HEK293T (cell line): Measurements from ENCODE around the gene PRRT4.

Experiments
- CTCF ChIA-PET: fragments of 350-600 bp; formaldehyde crosslinking; extraction: SDS; loops from one replicate; lab custom pipeline; 2021; ENCODE audit warnings: antibody characterized with exemption, inconsistent platforms; lab: Yijun Ruan, JAX
- POLR2A ChIA-PET: fragments of 350-600 bp; formaldehyde crosslinking; extraction: SDS; loops from one replicate; lab custom pipeline; 2020; ENCODE audit warnings: antibody characterized with exemption, inconsistent platforms; lab: Yijun Ruan, JAX
- DNase-seq: peaks from one replicate; pipeline ENCODE4 v3.0.0; 2012; ENCODE audit warnings: mixed read lengths; ENCODE audit errors: extremely low spot score
- ARNT ChIP-seq: fragments of 450-650 bp; IDR thresholded peaks from 2 replicates; pipeline ENCODE4 v1.6.1; 2017; ENCODE audit warnings: mild to moderate bottlenecking
- BHLHE40 ChIP-seq: fragments of 450-650 bp; IDR thresholded peaks from 2 replicates; pipeline ENCODE4 v1.6.1; 2016; ENCODE audit warnings: mild to moderate bottlenecking, moderate library complexity, borderline replicate concordance
- CTBP1 ChIP-seq: fragments of 450-650 bp; IDR thresholded peaks from 2 replicates; pipeline ENCODE4 v1.6.1; 2016; ENCODE audit warnings: borderline replicate concordance
- ELF4 ChIP-seq: fragments of 450-650 bp; IDR thresholded peaks from 2 replicates; pipeline ENCODE4 v1.6.1; 2017; ENCODE audit warnings: antibody characterized with exemption
- FOXA1 ChIP-seq: fragments of 450-650 bp; IDR thresholded peaks from 2 replicates; pipeline ENCODE4 v1.6.1; 2016; ENCODE audit warnings: mild to moderate bottlenecking
- FOXK2 ChIP-seq: fragments of 450-650 bp; IDR thresholded peaks from 2 replicates; pipeline ENCODE4 v1.6.1; 2016; ENCODE audit warnings: mild to moderate bottlenecking
- FOXM1 ChIP-seq: fragments of 450-650 bp; IDR thresholded peaks from 2 replicates; pipeline ENCODE4 v1.6.1; 2017; ENCODE audit warnings: mild to moderate bottlenecking, borderline replicate concordance
- HDGF ChIP-seq: fragments of 450-650 bp; IDR thresholded peaks from 2 replicates; pipeline ENCODE4 v1.6.1; 2017; ENCODE audit warnings: antibody characterized with exemption, borderline replicate concordance
- L3MBTL2 ChIP-seq: fragments of 450-650 bp; conservative IDR thresholded peaks from 2 replicates; pipeline ENCODE4 v1.6.1; 2016; ENCODE audit warnings: mild to moderate bottlenecking
- LEF1 ChIP-seq: fragments of 450-650 bp; IDR thresholded peaks from 2 replicates; pipeline ENCODE4 v1.6.1; 2017; ENCODE audit warnings: mild to moderate bottlenecking, borderline replicate concordance
- NFRKB ChIP-seq: fragments of 450-650 bp; IDR thresholded peaks from 2 replicates; pipeline ENCODE4 v1.6.1; 2016; ENCODE audit warnings: mild to moderate bottlenecking, moderate library complexity
- SP1 ChIP-seq: fragments of 450-650 bp; IDR thresholded peaks from 2 replicates; pipeline ENCODE4 v1.6.1; 2017
- SUZ12 ChIP-seq: fragments of 450-650 bp; IDR thresholded peaks from 2 replicates; pipeline ENCODE4 v1.6.1; 2016; ENCODE audit warnings: mild to moderate bottlenecking
- TARDBP ChIP-seq: fragments of 450-650 bp; IDR thresholded peaks from 2 replicates; pipeline ENCODE4 v1.6.1; 2016
- ZNF384 ChIP-seq: fragments of 450-650 bp; IDR thresholded peaks from 2 replicates; pipeline ENCODE4 v1.6.1; 2016
- TF ChIP-seq, protein P1 (sequence below): fragments of 450-650 bp; IDR thresholded peaks from 2 replicates; pipeline ENCODE4 v1.6.1; 2016

PRRT4 gene

DNA sequence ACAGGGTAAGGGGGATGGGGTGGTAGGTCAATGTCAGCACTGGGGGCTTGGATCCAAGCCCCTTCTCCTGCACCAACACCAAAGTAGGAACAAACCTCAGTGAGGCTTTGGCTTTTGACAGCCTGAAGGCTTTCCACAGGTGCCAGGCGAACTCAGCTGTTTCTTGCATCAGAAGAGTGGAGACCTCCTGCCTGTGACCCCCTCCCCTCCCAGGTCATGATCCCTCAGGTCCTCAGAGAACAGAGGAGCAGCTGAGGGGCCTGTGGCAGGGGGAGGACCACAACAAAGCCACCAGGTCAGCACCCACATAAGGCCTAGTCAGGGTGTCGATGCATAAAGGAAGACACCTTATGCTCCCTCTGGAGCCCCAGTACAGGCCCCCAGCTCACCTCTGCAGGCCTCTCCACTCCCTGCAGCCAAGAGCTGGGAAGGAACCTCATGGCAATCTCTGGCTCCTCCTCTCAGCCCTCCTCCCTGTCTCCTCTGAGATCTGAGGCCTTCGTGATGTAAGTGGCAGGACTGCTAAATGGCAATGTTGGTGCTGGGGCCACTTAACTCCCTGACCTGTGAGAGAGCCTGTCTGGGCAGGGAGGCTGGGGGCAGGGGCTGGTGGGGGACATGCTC, 19.1 kb upstream of the PRRT4 start:
- ChIA-PET POLR2A (interaction anchor here (1.1 to 1.3 kb wide), 2 partner anchors 36 to 96 kb away, joined by 3 to 8 read pairs; partner anchors contain the start of genes METTL2B and RBM28), CTCF (interaction anchor here (0.7 to 3.7 kb wide), 23 partner anchors 8 to 233 kb away, joined by 3 to 36 read pairs (median 5); partner anchors contain the start of genes HILPDA and RBM28)
- DNase-seq: no peak
- TF ChIP-seq ELF4: no peak
- TF ChIP-seq SUZ12: no peak
- TF ChIP-seq ZNF384: no peak
- TF ChIP-seq NFRKB: no peak
- TF ChIP-seq FOXM1: no peak
- TF ChIP-seq BHLHE40: no peak
- no peak for TF ChIP-seq FOXK2
- no peak for TF ChIP-seq LEF1
- TF ChIP-seq FOXA1: no peak
- TF ChIP-seq HDGF: no peak
- TF ChIP-seq TARDBP: no peak
- no peak for TF ChIP-seq SP1
- no peak for TF ChIP-seq ARNT
- TF ChIP-seq CTBP1: no peak
- TF ChIP-seq, protein P1, sequence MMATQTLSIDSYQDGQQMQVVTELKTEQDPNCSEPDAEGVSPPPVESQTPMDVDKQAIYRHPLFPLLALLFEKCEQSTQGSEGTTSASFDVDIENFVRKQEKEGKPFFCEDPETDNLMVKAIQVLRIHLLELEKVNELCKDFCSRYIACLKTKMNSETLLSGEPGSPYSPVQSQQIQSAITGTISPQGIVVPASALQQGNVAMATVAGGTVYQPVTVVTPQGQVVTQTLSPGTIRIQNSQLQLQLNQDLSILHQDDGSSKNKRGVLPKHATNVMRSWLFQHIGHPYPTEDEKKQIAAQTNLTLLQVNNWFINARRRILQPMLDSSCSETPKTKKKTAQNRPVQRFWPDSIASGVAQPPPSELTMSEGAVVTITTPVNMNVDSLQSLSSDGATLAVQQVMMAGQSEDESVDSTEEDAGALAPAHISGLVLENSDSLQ: no peak
- no peak for TF ChIP-seq L3MBTL2

DNA sequence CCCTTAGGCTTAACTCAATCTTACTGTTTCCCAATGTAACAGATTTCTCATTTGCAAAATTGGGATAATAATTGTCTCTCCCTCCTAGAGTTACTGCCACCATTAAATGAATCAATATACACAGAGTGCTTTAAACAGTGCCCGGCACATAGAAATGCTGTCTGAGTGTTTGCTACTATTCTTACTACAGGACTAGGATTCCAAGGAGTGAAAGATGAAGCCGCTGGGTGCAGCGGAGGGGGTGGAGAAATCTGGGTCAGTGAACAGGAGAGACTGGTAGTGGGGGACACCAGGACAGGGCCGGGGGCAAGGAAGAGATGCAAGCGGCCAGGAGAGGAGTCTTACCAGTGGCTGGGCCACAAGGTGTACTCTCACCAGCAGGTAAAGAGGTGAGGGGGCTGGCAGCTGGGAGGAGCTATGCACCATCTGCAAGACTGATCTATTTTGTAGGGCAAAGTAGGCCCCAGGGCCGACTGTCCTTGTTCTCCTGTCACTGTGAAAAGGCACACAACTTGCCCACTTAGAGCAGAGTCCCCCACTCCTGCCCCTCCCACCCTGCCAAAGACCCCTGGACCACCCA, 18.5 kb upstream of the PRRT4 start:
- no peak for DNase-seq
- POLR2A ChIA-PET: no interaction called here
- CTCF ChIA-PET: interaction anchor here (0.8 to 3.7 kb wide), 13 partner anchors 10 to 74 kb away, joined by 3 to 36 read pairs (median 6); partner anchors contain the start of gene RBM28
- no peak for TF ChIP-seq ZNF384
- TF ChIP-seq HDGF: no peak
- no peak for TF ChIP-seq FOXM1
- TF ChIP-seq NFRKB: no peak
- no peak for TF ChIP-seq FOXK2
- no peak for TF ChIP-seq TARDBP
- TF ChIP-seq FOXA1: no peak
- TF ChIP-seq, protein P1: no peak
- no peak for TF ChIP-seq ELF4
- no peak for TF ChIP-seq CTBP1
- TF ChIP-seq SP1: no peak
- TF ChIP-seq BHLHE40: no peak
- no peak for TF ChIP-seq L3MBTL2
- no peak for TF ChIP-seq LEF1

DNA sequence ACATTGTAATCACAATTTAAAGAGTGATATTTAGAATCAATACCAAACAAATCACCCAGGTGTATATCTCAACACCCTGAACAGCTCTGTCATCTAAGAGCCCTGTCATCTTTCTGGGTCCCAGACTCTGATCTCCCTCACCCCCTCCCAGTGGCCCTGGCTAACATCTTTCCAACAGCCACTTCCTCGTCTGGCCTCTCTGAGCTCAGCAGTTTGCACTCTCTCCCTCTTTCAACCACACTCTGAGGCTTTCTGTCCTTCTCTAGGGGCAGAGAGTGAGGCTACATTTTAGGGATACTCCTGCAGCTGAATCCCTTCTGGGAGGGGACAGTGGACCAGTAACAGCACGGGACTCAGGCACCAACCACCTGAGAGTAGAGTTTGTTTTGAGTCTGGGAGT, 17.1 kb upstream of the PRRT4 start:
- no peak for DNase-seq
- CTCF ChIA-PET: interaction anchor here (0.5 to 1.6 kb wide), 6 partner anchors 10 to 35 kb away, joined by 3 to 7 read pairs (median 4); partner anchors contain the start of gene RBM28
- TF ChIP-seq, protein P1: no peak
- TF ChIP-seq SP1: no peak
- no peak for TF ChIP-seq FOXA1
- no peak for TF ChIP-seq TARDBP
- TF ChIP-seq CTBP1: no peak
- TF ChIP-seq L3MBTL2: no peak
- no peak for TF ChIP-seq BHLHE40
- no peak for TF ChIP-seq FOXK2
- TF ChIP-seq LEF1: no peak
- POLR2A ChIA-PET: no interaction called here

DNA sequence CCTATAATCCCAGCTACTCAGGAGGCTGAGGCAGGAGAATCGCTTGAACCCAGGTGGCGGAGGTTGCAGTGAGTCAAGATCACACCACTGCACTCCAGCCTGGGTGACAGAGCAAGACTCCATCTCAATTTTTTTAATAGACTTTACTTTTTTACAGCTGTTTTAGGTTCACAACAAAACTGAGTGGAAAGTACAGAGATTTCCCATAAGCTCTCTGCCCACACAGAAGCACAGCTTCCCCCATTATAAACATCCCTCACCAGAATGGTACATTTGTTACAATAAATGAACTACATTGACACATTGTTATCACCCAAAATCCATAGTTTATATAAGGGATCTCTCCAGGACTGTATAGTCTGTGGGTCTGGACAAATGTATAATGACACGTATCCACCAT, 14.6 kb upstream of the PRRT4 start:
- ChIA-PET CTCF (no interaction called here), POLR2A (no interaction called here)
- DNase-seq: no peak
- no peak for TF ChIP-seq FOXK2
- no peak for TF ChIP-seq HDGF
- no peak for TF ChIP-seq CTBP1
- no peak for TF ChIP-seq ZNF384
- TF ChIP-seq LEF1: no peak
- TF ChIP-seq TARDBP: no peak
- TF ChIP-seq FOXA1: no peak
- no peak for TF ChIP-seq FOXM1
- no peak for TF ChIP-seq SP1
- TF ChIP-seq NFRKB: no peak
- TF ChIP-seq, protein P1: no peak
- TF ChIP-seq SUZ12: no peak
- no peak for TF ChIP-seq ELF4
- no peak for TF ChIP-seq L3MBTL2
- no peak for TF ChIP-seq BHLHE40

- no peak for DNase-seq
- no peak for TF ChIP-seq SUZ12
- no peak for TF ChIP-seq FOXK2
- no peak for TF ChIP-seq FOXM1
- no peak for TF ChIP-seq L3MBTL2
- no peak for TF ChIP-seq ARNT
- no peak for TF ChIP-seq BHLHE40
- no peak for TF ChIP-seq TARDBP
- TF ChIP-seq ZNF384: no peak
- no peak for TF ChIP-seq FOXA1
- TF ChIP-seq NFRKB: no peak
- no peak for TF ChIP-seq HDGF
- TF ChIP-seq SP1: no peak
- TF ChIP-seq, protein P1: no peak
- ChIA-PET POLR2A (no interaction called here), CTCF (interaction anchor here (1.0 to 1.7 kb wide), 3 partner anchors 10 to 27 kb away, joined by 3 to 6 read pairs (median 3); no protein-coding TSS in a partner anchor)
These were observed 12.6 kb upstream of the PRRT4 start for GRCh38 chr7:128374041-128374440.
